ENCODE results near the gene DPH1.

Gene DPH1

DNA sequence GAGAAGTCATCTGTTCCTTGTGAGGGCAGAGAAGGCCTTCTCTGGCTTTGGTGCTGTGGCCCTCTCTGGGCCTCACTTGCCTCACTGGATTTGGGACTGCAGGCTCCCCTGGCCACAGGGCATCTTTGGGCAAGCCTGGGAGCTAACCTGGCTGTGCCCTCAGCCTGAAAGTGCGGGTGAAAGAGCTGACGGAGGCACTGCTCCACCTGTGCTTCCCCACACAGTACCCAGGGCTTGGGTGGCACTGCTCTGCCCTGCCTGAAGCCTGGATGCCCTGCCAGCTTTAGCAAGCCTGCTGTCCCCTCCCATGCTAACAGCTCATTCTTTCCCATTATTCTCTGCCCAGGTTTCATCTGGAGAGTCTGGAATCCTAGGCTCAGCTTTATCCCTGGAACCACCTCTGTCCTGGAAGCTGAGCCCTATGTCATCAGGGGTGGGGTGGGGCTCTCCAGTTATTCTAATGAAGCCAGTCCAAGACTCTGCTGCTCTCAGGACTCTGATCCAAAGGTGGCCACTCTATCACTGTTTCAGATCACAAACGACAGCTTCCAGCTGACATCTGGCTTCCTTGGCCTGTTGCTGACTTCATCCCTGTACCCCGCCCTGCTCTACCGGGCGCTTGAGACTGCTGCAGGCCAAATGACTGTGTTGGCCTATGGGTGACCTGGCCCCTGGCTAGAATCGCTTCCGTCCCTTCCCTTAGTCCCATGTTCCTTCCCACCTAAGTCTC is 54.2 kb downstream of the DPH1 start:
- ATAC-seq (ENCODE audit: low read depth): peak; percentile 57
- DNase-seq (ENCODE audit: low spot score): no peak
- no peaks in the 10 kb centered on the region for H3K27me3 ChIP-seq (ENCODE audit: insufficient read depth, poor library complexity, severe bottlenecking)
- peaks cover 22% of the 10 kb centered on the region for H3K4me1 ChIP-seq (ENCODE audit: insufficient read depth, poor library complexity, severe bottlenecking)
- peaks cover 7% of the 10 kb centered on the region for H3K36me3 ChIP-seq (ENCODE audit: low read depth)
- H3K9me3 ChIP-seq (ENCODE audit: severe bottlenecking): no peaks in the 10 kb centered on the region
- H3K4me3 ChIP-seq (ENCODE audit: severe bottlenecking): no peak overlapping the region
- TF ChIP-seq, protein P1, sequence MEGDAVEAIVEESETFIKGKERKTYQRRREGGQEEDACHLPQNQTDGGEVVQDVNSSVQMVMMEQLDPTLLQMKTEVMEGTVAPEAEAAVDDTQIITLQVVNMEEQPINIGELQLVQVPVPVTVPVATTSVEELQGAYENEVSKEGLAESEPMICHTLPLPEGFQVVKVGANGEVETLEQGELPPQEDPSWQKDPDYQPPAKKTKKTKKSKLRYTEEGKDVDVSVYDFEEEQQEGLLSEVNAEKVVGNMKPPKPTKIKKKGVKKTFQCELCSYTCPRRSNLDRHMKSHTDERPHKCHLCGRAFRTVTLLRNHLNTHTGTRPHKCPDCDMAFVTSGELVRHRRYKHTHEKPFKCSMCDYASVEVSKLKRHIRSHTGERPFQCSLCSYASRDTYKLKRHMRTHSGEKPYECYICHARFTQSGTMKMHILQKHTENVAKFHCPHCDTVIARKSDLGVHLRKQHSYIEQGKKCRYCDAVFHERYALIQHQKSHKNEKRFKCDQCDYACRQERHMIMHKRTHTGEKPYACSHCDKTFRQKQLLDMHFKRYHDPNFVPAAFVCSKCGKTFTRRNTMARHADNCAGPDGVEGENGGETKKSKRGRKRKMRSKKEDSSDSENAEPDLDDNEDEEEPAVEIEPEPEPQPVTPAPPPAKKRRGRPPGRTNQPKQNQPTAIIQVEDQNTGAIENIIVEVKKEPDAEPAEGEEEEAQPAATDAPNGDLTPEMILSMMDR (IDR thresholded peaks at IDR 0.05; ENCODE audit: poor library complexity, severe bottlenecking): no peak
- H3K27ac ChIP-seq (ENCODE audit: poor library complexity, severe bottlenecking): peak overlapping the region; percentile 38

DNA sequence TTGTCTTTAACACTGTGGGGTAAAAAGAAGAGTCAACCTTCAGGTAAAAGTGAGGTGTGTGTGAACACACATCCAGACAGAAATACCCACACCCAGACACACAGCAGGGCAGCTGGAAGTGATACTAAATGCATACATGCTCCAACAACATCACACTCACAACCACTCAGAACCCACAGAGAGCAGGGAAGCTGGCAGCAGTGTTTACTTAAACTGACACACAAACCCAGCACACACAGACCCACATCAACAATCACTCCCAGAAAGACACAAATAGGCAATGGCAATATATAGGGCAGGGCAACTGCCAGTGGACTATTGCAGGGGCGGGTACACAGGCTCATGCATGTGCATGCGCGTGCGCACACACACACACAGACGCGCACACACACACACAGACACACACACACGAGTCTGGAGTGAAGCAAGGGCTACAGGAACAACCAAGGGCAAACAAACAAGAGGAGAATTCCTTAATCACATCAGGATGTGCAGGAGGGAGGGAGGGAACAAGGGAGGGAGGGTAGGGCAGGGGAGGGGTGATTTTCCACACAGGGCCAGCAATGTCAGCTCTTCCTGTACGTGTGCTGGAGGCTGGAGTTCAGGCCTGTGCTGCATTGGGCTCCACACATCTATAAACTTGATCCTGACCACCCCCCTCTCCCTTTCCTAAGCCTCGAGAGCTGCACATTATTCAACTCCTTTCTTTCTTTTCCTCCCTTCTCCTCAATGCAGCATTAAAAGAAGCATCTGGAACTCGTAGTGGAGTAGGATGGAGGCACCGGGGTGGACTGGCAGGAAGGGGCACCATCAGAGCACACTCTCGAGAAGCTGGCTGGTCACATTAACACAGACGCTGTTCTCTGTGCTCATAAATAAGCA is 55.1 kb downstream of the DPH1 start:
- H3K27me3 ChIP-seq (ENCODE audit: insufficient read depth, poor library complexity, severe bottlenecking): no peaks in the 10 kb centered on the region
- DNase-seq (ENCODE audit: low spot score): no peak
- H3K9me3 ChIP-seq (ENCODE audit: severe bottlenecking): no peaks in the 10 kb centered on the region
- TF ChIP-seq, protein P1 (IDR thresholded peaks at IDR 0.05; ENCODE audit: poor library complexity, severe bottlenecking): no peak
- peak; percentile 28; the same call in 2 of the 3 replicates for ATAC-seq (ENCODE audit: low read depth)
- H3K27ac ChIP-seq (ENCODE audit: poor library complexity, severe bottlenecking): peak overlapping the region; percentile 38
- H3K4me1 ChIP-seq (ENCODE audit: insufficient read depth, poor library complexity, severe bottlenecking): peaks cover 22% of the 10 kb centered on the region
- peaks cover 6% of the 10 kb centered on the region for H3K36me3 ChIP-seq (ENCODE audit: low read depth)
- H3K4me3 ChIP-seq (ENCODE audit: severe bottlenecking): no peak overlapping the region

DNA sequence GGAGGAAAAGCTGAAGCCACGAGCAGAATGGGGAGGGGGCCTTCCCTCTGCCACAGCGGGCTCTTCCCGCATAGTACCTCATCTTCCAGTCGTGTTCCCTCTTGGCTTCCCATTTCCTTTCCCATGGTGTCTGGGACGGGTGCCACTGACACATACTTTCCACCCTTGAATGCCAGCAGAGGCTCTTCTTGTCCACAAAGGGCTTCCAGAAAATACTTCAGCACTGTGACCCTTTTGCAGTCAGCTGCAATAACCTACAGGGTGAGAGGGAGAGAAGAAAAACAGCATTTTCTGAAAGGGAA is 55.6 kb downstream of the DPH1 start:
- Histone ChIP-seq H3K9me3 (ENCODE audit: severe bottlenecking) (no peaks in the 10 kb centered on the region), H3K27me3 (ENCODE audit: insufficient read depth, poor library complexity, severe bottlenecking) (no peaks in the 10 kb centered on the region), H3K36me3 (ENCODE audit: low read depth) (peaks cover 6% of the 10 kb centered on the region), H3K27ac (ENCODE audit: poor library complexity, severe bottlenecking) (peak overlapping the region; percentile 38), H3K4me3 (ENCODE audit: severe bottlenecking) (no peak overlapping the region), H3K4me1 (ENCODE audit: insufficient read depth, poor library complexity, severe bottlenecking) (peaks cover 22% of the 10 kb centered on the region)
- TF ChIP-seq, protein P1 (IDR thresholded peaks at IDR 0.05; ENCODE audit: poor library complexity, severe bottlenecking): no peak
- ATAC-seq (ENCODE audit: low read depth): no peak
- DNase-seq (ENCODE audit: low spot score): no peak

DNA sequence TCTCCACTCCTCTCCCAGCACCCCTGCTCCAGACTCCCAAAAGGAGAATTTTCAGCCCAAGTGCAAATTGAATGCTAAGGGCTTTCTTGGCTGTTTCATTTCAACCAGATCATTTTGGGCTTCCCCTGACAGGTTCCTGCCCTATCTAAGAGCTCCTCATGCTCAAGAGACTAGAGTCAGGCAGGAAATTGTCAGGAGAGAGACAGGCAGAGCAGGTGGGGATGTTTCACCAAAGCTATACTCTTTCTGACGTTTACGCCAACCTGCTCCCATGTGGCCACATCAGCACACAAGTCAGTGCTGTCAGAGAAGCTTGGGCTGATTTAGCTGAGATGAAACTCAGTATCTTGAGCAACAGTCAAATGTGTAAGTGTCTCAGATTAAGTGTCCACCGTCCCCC is 56.4 kb downstream of the DPH1 start:
- no peak for DNase-seq (ENCODE audit: low spot score)
- H3K9me3 ChIP-seq (ENCODE audit: severe bottlenecking): no peaks in the 10 kb centered on the region
- no peaks in the 10 kb centered on the region for H3K36me3 ChIP-seq (ENCODE audit: low read depth)
- TF ChIP-seq, protein P1 (IDR thresholded peaks at IDR 0.05; ENCODE audit: poor library complexity, severe bottlenecking): no peak
- no peaks in the 10 kb centered on the region for H3K27me3 ChIP-seq (ENCODE audit: insufficient read depth, poor library complexity, severe bottlenecking)
- H3K27ac ChIP-seq (ENCODE audit: poor library complexity, severe bottlenecking): no peak overlapping the region
- no peak for ATAC-seq (ENCODE audit: low read depth)
- H3K4me3 ChIP-seq (ENCODE audit: severe bottlenecking): no peak overlapping the region
- H3K4me1 ChIP-seq (ENCODE audit: insufficient read depth, poor library complexity, severe bottlenecking): peaks cover 24% of the 10 kb centered on the region

Measured in RWPE2 (cell line).